Gastrocnemius medialis (tissue), 4 donors: Measurements from ENCODE around the gene AWAT2.

Experiments
- POLR2A ChIP-seq, 2 donors: fragments of 450-650 bp; IDR thresholded peaks; one replicate each; pipeline ENCODE4 v1.6.1; 2017; ENCODE audit warnings: antibody characterized with exemption in 2 of 2, mild to moderate bottlenecking in 2 of 2, moderate library complexity in 2 of 2
- TF ChIP-seq, protein P1 (sequence below), 5 experiments: fragments of 450-650 bp in 3 of 5; fragments of 200-600 bp in 2 of 5; sonication (generic) in 2 of 5; IDR thresholded peaks in 4 of 5; conservative IDR thresholded peaks in 1 of 5; 1 replicate in 4 of 5; 2 replicates in 1 of 5; pipeline ENCODE4 v1.5.1; 2016 to 2019; ENCODE audit warnings: antibody characterized with exemption in 5 of 5, mild to moderate bottlenecking in 3 of 5, moderate library complexity in 3 of 5

DNA sequence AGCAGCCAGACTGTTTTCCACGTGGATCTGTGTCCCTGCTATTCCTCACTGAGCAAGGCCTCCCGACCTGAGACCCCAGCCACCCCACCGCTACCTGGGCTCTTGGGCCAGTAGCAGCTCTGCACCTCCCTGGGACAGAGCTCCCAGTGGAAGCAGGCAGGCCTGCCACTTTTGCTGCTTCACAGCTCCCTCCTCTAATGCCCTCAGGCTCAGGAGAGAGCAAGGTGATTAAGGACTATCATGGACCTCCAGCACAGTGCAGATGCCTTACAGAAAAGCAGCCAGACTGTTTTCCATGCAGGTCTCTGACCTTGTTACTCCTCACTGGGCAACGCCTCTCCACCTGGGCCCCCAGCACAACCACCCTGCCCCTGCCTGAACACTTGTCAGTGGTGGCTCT lies 37.0 kb downstream of the AWAT2 start:
- TF ChIP-seq, protein P1, sequence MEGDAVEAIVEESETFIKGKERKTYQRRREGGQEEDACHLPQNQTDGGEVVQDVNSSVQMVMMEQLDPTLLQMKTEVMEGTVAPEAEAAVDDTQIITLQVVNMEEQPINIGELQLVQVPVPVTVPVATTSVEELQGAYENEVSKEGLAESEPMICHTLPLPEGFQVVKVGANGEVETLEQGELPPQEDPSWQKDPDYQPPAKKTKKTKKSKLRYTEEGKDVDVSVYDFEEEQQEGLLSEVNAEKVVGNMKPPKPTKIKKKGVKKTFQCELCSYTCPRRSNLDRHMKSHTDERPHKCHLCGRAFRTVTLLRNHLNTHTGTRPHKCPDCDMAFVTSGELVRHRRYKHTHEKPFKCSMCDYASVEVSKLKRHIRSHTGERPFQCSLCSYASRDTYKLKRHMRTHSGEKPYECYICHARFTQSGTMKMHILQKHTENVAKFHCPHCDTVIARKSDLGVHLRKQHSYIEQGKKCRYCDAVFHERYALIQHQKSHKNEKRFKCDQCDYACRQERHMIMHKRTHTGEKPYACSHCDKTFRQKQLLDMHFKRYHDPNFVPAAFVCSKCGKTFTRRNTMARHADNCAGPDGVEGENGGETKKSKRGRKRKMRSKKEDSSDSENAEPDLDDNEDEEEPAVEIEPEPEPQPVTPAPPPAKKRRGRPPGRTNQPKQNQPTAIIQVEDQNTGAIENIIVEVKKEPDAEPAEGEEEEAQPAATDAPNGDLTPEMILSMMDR (IDR thresholded peaks at IDR 0.05 in 4 of 5, conservative IDR thresholded peaks at IDR 0.05 in 1 of 5), result no peak
- TF ChIP-seq POLR2A (IDR thresholded peaks at IDR 0.05), result no peak
